ENCODE results near the gene FHL3. TPM values are rescaled to one million over a fixed set of nuclear protein-coding genes. Genes with fewer than 3 reads are reported as not detected.

Gene FHL3
- polyA plus RNA-seq, 1 of the 3 experiments (the other 2 are of a cell fraction) = 6.8 TPM

DNA sequence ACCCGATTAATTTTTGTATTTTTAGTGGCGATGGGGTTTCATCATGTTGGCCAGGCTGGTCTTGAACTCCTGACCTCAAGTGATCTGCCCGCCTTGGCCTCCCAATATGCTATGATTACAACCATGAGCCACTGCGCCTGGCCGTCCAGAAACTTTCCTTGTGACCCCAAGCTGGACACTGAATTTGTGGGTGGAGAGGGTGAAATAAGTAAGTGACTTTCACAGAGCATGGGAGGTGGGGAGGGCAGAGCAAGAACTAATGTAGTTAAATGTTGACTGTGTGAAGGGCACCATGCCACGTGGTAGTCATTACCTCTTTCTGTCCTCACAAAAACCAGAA is 4.5 kb upstream of the FHL3 start:
- H3K9me3 ChIP-seq = no peaks in the 10 kb centered on the region
- CTCF ChIA-PET = interaction anchor here (0.8 to 1.8 kb wide), 4 partner anchors 9 to 62 kb away, joined by 3 to 5 read pairs (median 4); partner anchors contain the start of gene SF3A3
- no peaks in the 10 kb centered on the region for H4K20me1 ChIP-seq (ENCODE audit: insufficient read depth)
- DNase-seq = no peak
- no peak overlapping the region for H3K9ac ChIP-seq
- POLR2A ChIA-PET = no interaction called here
- H3K4me1 ChIP-seq (ENCODE audit: control insufficient read depth in 1 of 2, insufficient read depth in 2 of 2, low read depth in 1 of 2, low read length in 1 of 2) = peaks cover 6 to 10% of the 10 kb centered on the region in 2 experiments; a peak in 2 of 4 replicates
- H3K36me3 ChIP-seq (replicated peaks in 1 of 2; ENCODE audit: control insufficient read depth in 1 of 2, insufficient read depth in 2 of 2, low read length in 1 of 2) = peaks cover 0 to 2% of the 10 kb centered on the region in 2 experiments
- peaks cover 4% of the 10 kb centered on the region for H3F3A ChIP-seq (replicated peaks; ENCODE audit: insufficient read depth)
- peak overlapping the region; percentile 26; the same call in 1 of the 2 replicates for H2AFZ ChIP-seq (ENCODE audit: low read depth)
- TF ChIP-seq NRF1 (IDR thresholded peaks at IDR 0.05; ENCODE audit: low read depth, low read length) (no peak), CHD2 (IDR thresholded peaks at IDR 0.05; ENCODE audit: low read length, partially characterized antibody) (no peak), NFIC (IDR thresholded peaks at IDR 0.05; ENCODE audit: borderline replicate concordance) (no peak), ELF1 (IDR thresholded peaks at IDR 0.05) (no peak), MEF2A (IDR thresholded peaks at IDR 0.05; ENCODE audit: borderline replicate concordance, low read depth) (no peak), GATA2 (CRISPR knock-in tag; IDR thresholded peaks at IDR 0.05) (no peak), EZH2phosphoT487 (IDR thresholded peaks at IDR 0.05; ENCODE audit: borderline replicate concordance, low read depth) (no peak), GABPA (IDR thresholded peaks at IDR 0.05; ENCODE audit: low read depth) (no peak), POLR2AphosphoS5 (IDR thresholded peaks at IDR 0.05; ENCODE audit: low read depth, low read length) (no peak), YY1 (IDR thresholded peaks at IDR 0.05; ENCODE audit: low read depth) (no peak), RXRA (IDR thresholded peaks at IDR 0.05; ENCODE audit: borderline replicate concordance, low read depth) (no peak), TEAD4 (IDR thresholded peaks at IDR 0.05; ENCODE audit: borderline replicate concordance, insufficient read depth) (no peak), FOSL2 (IDR thresholded peaks at IDR 0.05; ENCODE audit: borderline replicate concordance, low read depth) (no peak)
- TF ChIP-seq, protein P1, sequence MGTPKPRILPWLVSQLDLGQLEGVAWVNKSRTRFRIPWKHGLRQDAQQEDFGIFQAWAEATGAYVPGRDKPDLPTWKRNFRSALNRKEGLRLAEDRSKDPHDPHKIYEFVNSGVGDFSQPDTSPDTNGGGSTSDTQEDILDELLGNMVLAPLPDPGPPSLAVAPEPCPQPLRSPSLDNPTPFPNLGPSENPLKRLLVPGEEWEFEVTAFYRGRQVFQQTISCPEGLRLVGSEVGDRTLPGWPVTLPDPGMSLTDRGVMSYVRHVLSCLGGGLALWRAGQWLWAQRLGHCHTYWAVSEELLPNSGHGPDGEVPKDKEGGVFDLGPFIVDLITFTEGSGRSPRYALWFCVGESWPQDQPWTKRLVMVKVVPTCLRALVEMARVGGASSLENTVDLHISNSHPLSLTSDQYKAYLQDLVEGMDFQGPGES (IDR thresholded peaks at IDR 0.05; ENCODE audit: low read depth, low read length) = no peak
- TF ChIP-seq, protein P2, sequence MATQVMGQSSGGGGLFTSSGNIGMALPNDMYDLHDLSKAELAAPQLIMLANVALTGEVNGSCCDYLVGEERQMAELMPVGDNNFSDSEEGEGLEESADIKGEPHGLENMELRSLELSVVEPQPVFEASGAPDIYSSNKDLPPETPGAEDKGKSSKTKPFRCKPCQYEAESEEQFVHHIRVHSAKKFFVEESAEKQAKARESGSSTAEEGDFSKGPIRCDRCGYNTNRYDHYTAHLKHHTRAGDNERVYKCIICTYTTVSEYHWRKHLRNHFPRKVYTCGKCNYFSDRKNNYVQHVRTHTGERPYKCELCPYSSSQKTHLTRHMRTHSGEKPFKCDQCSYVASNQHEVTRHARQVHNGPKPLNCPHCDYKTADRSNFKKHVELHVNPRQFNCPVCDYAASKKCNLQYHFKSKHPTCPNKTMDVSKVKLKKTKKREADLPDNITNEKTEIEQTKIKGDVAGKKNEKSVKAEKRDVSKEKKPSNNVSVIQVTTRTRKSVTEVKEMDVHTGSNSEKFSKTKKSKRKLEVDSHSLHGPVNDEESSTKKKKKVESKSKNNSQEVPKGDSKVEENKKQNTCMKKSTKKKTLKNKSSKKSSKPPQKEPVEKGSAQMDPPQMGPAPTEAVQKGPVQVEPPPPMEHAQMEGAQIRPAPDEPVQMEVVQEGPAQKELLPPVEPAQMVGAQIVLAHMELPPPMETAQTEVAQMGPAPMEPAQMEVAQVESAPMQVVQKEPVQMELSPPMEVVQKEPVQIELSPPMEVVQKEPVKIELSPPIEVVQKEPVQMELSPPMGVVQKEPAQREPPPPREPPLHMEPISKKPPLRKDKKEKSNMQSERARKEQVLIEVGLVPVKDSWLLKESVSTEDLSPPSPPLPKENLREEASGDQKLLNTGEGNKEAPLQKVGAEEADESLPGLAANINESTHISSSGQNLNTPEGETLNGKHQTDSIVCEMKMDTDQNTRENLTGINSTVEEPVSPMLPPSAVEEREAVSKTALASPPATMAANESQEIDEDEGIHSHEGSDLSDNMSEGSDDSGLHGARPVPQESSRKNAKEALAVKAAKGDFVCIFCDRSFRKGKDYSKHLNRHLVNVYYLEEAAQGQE (IDR thresholded peaks at IDR 0.05; ENCODE audit: low read depth, low read length) = no peak
- TF ChIP-seq, protein P3, sequence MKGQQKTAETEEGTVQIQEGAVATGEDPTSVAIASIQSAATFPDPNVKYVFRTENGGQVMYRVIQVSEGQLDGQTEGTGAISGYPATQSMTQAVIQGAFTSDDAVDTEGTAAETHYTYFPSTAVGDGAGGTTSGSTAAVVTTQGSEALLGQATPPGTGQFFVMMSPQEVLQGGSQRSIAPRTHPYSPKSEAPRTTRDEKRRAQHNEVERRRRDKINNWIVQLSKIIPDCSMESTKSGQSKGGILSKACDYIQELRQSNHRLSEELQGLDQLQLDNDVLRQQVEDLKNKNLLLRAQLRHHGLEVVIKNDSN (IDR thresholded peaks at IDR 0.05; ENCODE audit: borderline replicate concordance, low read depth) = no peak
- TF ChIP-seq, protein P4, sequence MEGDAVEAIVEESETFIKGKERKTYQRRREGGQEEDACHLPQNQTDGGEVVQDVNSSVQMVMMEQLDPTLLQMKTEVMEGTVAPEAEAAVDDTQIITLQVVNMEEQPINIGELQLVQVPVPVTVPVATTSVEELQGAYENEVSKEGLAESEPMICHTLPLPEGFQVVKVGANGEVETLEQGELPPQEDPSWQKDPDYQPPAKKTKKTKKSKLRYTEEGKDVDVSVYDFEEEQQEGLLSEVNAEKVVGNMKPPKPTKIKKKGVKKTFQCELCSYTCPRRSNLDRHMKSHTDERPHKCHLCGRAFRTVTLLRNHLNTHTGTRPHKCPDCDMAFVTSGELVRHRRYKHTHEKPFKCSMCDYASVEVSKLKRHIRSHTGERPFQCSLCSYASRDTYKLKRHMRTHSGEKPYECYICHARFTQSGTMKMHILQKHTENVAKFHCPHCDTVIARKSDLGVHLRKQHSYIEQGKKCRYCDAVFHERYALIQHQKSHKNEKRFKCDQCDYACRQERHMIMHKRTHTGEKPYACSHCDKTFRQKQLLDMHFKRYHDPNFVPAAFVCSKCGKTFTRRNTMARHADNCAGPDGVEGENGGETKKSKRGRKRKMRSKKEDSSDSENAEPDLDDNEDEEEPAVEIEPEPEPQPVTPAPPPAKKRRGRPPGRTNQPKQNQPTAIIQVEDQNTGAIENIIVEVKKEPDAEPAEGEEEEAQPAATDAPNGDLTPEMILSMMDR (IDR thresholded peaks at IDR 0.05) = no peak
- TF ChIP-seq, protein P5, sequence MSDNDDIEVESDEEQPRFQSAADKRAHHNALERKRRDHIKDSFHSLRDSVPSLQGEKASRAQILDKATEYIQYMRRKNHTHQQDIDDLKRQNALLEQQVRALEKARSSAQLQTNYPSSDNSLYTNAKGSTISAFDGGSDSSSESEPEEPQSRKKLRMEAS (IDR thresholded peaks at IDR 0.05; ENCODE audit: low read depth) = no peak
- H3K4me2 ChIP-seq = no peak overlapping the region
- no peak overlapping the region for H3K27ac ChIP-seq (ENCODE audit: low read depth in 2 of 2, low read length in 1 of 2)
- no peak overlapping the region for H3K4me3 ChIP-seq (ENCODE audit: low read depth in 2 of 2, low read length in 1 of 2)
- WGBS (ENCODE audit: low lambda C conversion rate) = 81% methylated on average over 6 of the region's 6 CpGs
- H3K79me2 ChIP-seq (ENCODE audit: insufficient read depth) = peaks cover 22% of the 10 kb centered on the region
- no peaks in the 10 kb centered on the region for H3K27me3 ChIP-seq (ENCODE audit: insufficient read depth)
- H3K9me2 ChIP-seq = no peaks in the 10 kb centered on the region
